ENCODE results near the gene RMI1.
"Not testable (repeated sequence)": the region's sequence is repeated elsewhere in the genome, so short reads cannot be mapped to it uniquely, and the experiment has no call there.

The RMI1 gene

GRCh38 chr9:84024041-84024575 is 43.5 kb downstream of the RMI1 start:
- DNase-seq = no peak

GRCh38 chr9:84027201-84027600 is 46.6 kb downstream of the RMI1 start:
- no peak for DNase-seq

- DNase-seq = no peak
Observed at GRCh38 chr9:84031534-84031933, 50.9 kb downstream of the RMI1 start.

- not testable (repeated sequence) for DNase-seq
Observed at GRCh38 chr9:84041857-84042256, 61.3 kb downstream of the RMI1 start.

- DNase-seq = no peak
Observed at GRCh38 chr9:84045481-84046097, 65.0 kb downstream of the RMI1 start.
